Measurements from ENCODE around the gene TNFRSF18.

DNA sequence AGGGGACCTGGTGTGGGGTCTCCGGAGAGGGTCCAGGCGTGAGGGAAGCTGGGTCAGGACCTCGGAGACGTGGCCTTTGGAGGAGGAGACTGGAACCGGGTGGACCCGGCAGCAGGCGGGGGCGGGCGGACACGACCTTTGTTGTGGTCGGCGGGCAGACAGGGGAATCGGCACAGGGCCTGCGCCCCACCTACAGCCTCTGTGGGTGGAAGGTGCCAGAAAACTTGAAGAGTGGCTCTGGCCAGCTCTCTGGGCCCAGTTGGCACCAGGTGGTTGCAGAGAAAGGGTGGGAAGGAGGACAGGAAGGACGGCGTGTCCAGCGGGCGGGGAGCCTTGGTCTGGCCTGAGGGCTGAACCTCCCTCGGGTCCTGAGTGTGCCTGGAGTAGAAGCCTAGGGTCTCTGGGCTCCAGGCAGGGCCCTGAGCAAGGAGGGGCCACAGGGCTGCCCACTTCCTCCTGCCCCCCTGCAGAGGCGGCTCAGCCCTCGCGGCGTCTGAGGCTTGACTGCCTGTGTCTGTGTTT, 40.4 kb downstream of the TNFRSF18 start:
- TF ChIP-seq, protein P1, sequence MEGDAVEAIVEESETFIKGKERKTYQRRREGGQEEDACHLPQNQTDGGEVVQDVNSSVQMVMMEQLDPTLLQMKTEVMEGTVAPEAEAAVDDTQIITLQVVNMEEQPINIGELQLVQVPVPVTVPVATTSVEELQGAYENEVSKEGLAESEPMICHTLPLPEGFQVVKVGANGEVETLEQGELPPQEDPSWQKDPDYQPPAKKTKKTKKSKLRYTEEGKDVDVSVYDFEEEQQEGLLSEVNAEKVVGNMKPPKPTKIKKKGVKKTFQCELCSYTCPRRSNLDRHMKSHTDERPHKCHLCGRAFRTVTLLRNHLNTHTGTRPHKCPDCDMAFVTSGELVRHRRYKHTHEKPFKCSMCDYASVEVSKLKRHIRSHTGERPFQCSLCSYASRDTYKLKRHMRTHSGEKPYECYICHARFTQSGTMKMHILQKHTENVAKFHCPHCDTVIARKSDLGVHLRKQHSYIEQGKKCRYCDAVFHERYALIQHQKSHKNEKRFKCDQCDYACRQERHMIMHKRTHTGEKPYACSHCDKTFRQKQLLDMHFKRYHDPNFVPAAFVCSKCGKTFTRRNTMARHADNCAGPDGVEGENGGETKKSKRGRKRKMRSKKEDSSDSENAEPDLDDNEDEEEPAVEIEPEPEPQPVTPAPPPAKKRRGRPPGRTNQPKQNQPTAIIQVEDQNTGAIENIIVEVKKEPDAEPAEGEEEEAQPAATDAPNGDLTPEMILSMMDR (IDR thresholded peaks at IDR 0.05): no peak
- no peak for TF ChIP-seq POLR2A (IDR thresholded peaks at IDR 0.05)

Data from right lobe of liver (tissue), 4 donors.